Lower leg skin (tissue), 4 donors: Measurements from ENCODE around the gene MICAL2. TPM values are rescaled to one million over a fixed set of nuclear protein-coding genes. Genes with fewer than 3 reads are reported as not detected.

Experiments used
- DNase-seq, 2 donors: peaks; one replicate each; pipeline ENCODE4 v3.0.0-alpha.2; 2019; ENCODE audit warnings: low spot score in 2 of 2
- H3K4me3 ChIP-seq: fragments of 200-600 bp; sonication (generic); 2 replicates; pipeline ENCODE4 v1.5.1; 2017; ENCODE audit warnings: mild to moderate bottlenecking, low read depth; ENCODE audit not compliant: poor library complexity, severe bottlenecking
- CTCF ChIP-seq, 3 donors: fragments of 450-650 bp; IDR thresholded peaks; one replicate each; pipeline ENCODE4 v1.5.1; 2016; ENCODE audit warnings: antibody characterized with exemption in 3 of 3, mild to moderate bottlenecking in 3 of 3, moderate library complexity in 2 of 3
- POLR2A ChIP-seq, 2 donors: fragments of 450-650 bp; IDR thresholded peaks; one replicate each; pipeline ENCODE4 v1.6.1; 2016 to 2017; ENCODE audit warnings: antibody characterized with exemption in 2 of 2, mild to moderate bottlenecking in 1 of 2, moderate library complexity in 1 of 2
- WGBS, 2 donors: methylation state at CpG; one replicate each; pipeline ENCODE4 v1.1.5; 2018; 5-methylcytosine and 5-hydroxymethylcytosine counted together
- intact Hi-C: fragments of 100-400 bp; cut with DNase I; formaldehyde crosslinking; loops from one replicate; pipeline ENCODE4 v1.15.0; 2023; ENCODE audit warnings: low total_unique reads
- total RNA-seq, 4 donors: library from RNA; depleted of rRNA; stranded (reverse); fragments of >200 nt; gene quantifications; one replicate each; pipeline ENCODE4 v1.1.0, GENCODE V29; 2016

Gene MICAL2
- total RNA-seq, 4 donors from 2014 or later: 117 to 238 (median 145) TPM

GRCh38 chr11:12139144-12139881 is 28.9 kb downstream of the MICAL2 start:
- TF ChIP-seq POLR2A (IDR thresholded peaks at IDR 0.05): no peak
- TF ChIP-seq CTCF (IDR thresholded peaks at IDR 0.05): no peak
- DNase-seq: no peak
- WGBS, 2 donors: 57 to 64% methylated on average over 12 of the region's 12 CpGs
- no peak overlapping the region for H3K4me3 ChIP-seq
- intact Hi-C loops: no loop called here

GRCh38 chr11:12140186-12140793 is 29.9 kb downstream of the MICAL2 start:
- intact Hi-C loops: no loop called here
- no peak for DNase-seq
- 71 to 83% methylated on average over 3 of the region's 3 CpGs for WGBS, 2 donors
- TF ChIP-seq POLR2A (IDR thresholded peaks at IDR 0.05) (no peak), CTCF (IDR thresholded peaks at IDR 0.05) (no peak)
- no peak overlapping the region for H3K4me3 ChIP-seq

GRCh38 chr11:12141283-12141682 is 30.9 kb downstream of the MICAL2 start:
- 86 to 89% methylated on average over 1 of the region's 1 CpG for WGBS, 2 donors
- intact Hi-C loops: no loop called here
- no peak overlapping the region for H3K4me3 ChIP-seq
- DNase-seq: no peak
- TF ChIP-seq POLR2A (IDR thresholded peaks at IDR 0.05) (no peak), CTCF (IDR thresholded peaks at IDR 0.05) (no peak)

GRCh38 chr11:12142176-12142575 is 31.8 kb downstream of the MICAL2 start:
- TF ChIP-seq POLR2A (IDR thresholded peaks at IDR 0.05): no peak
- TF ChIP-seq CTCF (IDR thresholded peaks at IDR 0.05): no peak
- 79 to 85% methylated on average over 2 of the region's 2 CpGs for WGBS, 2 donors
- no peak for DNase-seq
- intact Hi-C loops: no loop called here
- no peak overlapping the region for H3K4me3 ChIP-seq

GRCh38 chr11:12142909-12143308 is 32.5 kb downstream of the MICAL2 start:
- H3K4me3 ChIP-seq: no peak overlapping the region
- TF ChIP-seq CTCF (IDR thresholded peaks at IDR 0.05) (no peak), POLR2A (IDR thresholded peaks at IDR 0.05) (no peak)
- WGBS, 2 donors: 81 to 97% methylated on average over 3 of the region's 3 CpGs
- intact Hi-C loops: no loop called here
- DNase-seq: no peak
